ENCODE results near the gene SPACA7.

SPACA7 gene

DNA sequence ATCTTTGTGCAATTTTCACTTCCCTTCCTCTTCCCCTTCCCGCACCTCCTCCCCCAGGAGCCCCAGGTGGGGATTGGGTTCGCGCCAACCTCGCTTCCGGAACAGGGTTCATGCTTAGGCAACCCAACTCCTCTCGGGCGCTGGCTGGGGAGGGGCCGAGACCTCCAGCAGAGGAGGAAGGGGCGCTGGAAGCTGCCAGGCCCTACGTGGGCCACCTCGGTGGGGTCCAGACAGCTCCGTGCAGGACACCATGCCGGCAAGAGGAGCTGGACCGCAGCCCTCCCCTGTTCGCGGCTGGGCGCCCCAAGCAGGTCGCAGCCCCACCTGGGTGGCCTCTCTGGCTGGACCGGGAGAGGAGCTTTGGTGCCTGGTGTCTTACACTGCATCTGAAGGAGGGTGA is 91.1 kb downstream of the SPACA7 start:
- no peaks in the 10 kb centered on the region for H3K79me2 ChIP-seq (ENCODE audit: insufficient read depth, low read length)
- TF ChIP-seq EZH2phosphoT487 (conservative IDR thresholded peaks at IDR 0.05; ENCODE audit: low read length): no peak
- TF ChIP-seq, protein P1, sequence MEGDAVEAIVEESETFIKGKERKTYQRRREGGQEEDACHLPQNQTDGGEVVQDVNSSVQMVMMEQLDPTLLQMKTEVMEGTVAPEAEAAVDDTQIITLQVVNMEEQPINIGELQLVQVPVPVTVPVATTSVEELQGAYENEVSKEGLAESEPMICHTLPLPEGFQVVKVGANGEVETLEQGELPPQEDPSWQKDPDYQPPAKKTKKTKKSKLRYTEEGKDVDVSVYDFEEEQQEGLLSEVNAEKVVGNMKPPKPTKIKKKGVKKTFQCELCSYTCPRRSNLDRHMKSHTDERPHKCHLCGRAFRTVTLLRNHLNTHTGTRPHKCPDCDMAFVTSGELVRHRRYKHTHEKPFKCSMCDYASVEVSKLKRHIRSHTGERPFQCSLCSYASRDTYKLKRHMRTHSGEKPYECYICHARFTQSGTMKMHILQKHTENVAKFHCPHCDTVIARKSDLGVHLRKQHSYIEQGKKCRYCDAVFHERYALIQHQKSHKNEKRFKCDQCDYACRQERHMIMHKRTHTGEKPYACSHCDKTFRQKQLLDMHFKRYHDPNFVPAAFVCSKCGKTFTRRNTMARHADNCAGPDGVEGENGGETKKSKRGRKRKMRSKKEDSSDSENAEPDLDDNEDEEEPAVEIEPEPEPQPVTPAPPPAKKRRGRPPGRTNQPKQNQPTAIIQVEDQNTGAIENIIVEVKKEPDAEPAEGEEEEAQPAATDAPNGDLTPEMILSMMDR (IDR thresholded peaks at IDR 0.05; ENCODE audit: insufficient read depth, low read length, poor library complexity, severe bottlenecking): no peak
- H3F3A ChIP-seq (ENCODE audit: insufficient read depth): no peaks in the 10 kb centered on the region
- no peaks in the 10 kb centered on the region for H4K20me1 ChIP-seq (ENCODE audit: low read depth, low read length)
- no peak overlapping the region for H3K9ac ChIP-seq (ENCODE audit: low read length)
- no peak overlapping the region for H3K27ac ChIP-seq (ENCODE audit: low read depth, low read length)
- H3K9me3 ChIP-seq (ENCODE audit: insufficient read depth, low read length): no peaks in the 10 kb centered on the region
- H3K27me3 ChIP-seq (ENCODE audit: low read length): no peaks in the 10 kb centered on the region
- no peaks in the 10 kb centered on the region for H3K9me2 ChIP-seq (replicated peaks; ENCODE audit: insufficient read depth, low read length)
- H3K4me2 ChIP-seq (ENCODE audit: low read depth, low read length, poor library complexity, severe bottlenecking): no peak overlapping the region
- H2AFZ ChIP-seq (ENCODE audit: low read depth, low read length, severe bottlenecking): no peak overlapping the region
- no peak overlapping the region for H3K4me3 ChIP-seq (ENCODE audit: insufficient read depth, low read length, poor library complexity, severe bottlenecking)
- no peaks in the 10 kb centered on the region; the same call in 1 of the 2 replicates for H3K36me3 ChIP-seq (ENCODE audit: low read length)

DNA sequence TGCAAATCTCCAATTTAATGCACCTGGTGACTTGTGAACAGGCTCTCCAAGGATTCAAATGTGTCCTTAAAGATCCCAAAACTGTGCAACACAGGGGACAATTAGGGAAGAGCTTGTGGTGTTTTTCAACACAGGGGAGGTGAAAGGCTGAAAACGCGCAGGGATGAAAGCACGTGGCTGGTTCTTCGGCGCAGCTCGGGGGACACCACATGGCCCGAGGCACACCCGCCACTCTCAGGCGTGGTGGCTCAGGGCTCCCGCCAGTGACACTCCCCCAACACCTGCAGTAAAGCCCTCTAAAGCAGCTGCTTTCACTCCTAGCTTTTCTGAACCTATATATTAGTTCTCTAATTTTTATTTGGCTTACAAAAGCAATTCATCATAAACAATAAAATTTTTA is 91.9 kb downstream of the SPACA7 start:
- TF ChIP-seq, protein P1 (IDR thresholded peaks at IDR 0.05; ENCODE audit: insufficient read depth, low read length, poor library complexity, severe bottlenecking): no peak
- TF ChIP-seq EZH2phosphoT487 (conservative IDR thresholded peaks at IDR 0.05; ENCODE audit: low read length): no peak
- H3K4me2 ChIP-seq (ENCODE audit: low read depth, low read length, poor library complexity, severe bottlenecking): no peak overlapping the region

DNA sequence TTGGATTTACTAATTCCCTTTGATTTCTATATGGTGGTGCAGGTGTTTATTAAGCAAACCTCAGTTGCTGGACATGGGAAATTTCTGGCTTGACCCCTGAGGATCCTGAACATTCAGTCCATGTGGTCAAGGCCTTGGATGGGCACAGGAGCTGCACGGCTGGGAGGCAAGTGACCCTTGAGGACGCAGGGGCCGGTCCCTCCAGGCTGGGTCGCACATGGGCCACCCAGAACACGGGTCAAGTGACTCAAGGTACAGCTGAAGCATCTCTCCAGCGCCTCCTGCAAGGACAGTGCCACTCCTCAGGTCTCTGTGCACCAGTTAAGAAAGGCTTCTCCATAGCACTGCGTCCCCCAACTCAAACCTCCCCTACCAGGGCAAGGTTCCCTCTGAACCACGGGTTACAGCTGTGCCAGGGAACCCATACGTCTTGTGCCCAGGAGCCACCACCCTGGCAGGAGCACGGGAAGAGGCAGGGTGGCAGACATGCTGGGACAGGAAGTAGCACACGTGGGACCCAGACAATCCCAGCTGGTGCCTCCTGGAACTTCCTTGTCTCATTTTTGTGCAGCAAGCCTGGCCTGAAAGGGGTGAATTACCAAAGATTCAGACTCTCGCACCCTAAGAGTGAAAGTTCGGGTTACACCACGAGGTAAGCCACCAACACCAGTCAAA is 93.1 kb downstream of the SPACA7 start:
- TF ChIP-seq, protein P1 (IDR thresholded peaks at IDR 0.05; ENCODE audit: insufficient read depth, low read length, poor library complexity, severe bottlenecking): no peak
- no peak for TF ChIP-seq EZH2phosphoT487 (conservative IDR thresholded peaks at IDR 0.05; ENCODE audit: low read length)
- H3F3A ChIP-seq (ENCODE audit: insufficient read depth): no peaks in the 10 kb centered on the region
- H2AFZ ChIP-seq (ENCODE audit: low read depth, low read length, severe bottlenecking): no peak overlapping the region
- no peaks in the 10 kb centered on the region for H3K9me2 ChIP-seq (replicated peaks; ENCODE audit: insufficient read depth, low read length)
- H3K27ac ChIP-seq (ENCODE audit: low read depth, low read length): no peak overlapping the region
- H3K9ac ChIP-seq (ENCODE audit: low read length): no peak overlapping the region
- no peak overlapping the region for H3K4me2 ChIP-seq (ENCODE audit: low read depth, low read length, poor library complexity, severe bottlenecking)
- no peaks in the 10 kb centered on the region for H3K36me3 ChIP-seq (ENCODE audit: low read length)
- H3K79me2 ChIP-seq (ENCODE audit: insufficient read depth, low read length): no peaks in the 10 kb centered on the region
- no peaks in the 10 kb centered on the region for H4K20me1 ChIP-seq (ENCODE audit: low read depth, low read length)
- no peak overlapping the region for H3K4me3 ChIP-seq (ENCODE audit: insufficient read depth, low read length, poor library complexity, severe bottlenecking)
- no peaks in the 10 kb centered on the region for H3K9me3 ChIP-seq (ENCODE audit: insufficient read depth, low read length)
- no peaks in the 10 kb centered on the region for H3K27me3 ChIP-seq (ENCODE audit: low read length)

More for the DNA sequence above, 91.9 kb downstream of the SPACA7 start:
- Histone ChIP-seq H3K27me3 (ENCODE audit: low read length) (no peaks in the 10 kb centered on the region), H3F3A (ENCODE audit: insufficient read depth) (no peaks in the 10 kb centered on the region), H3K9me3 (ENCODE audit: insufficient read depth, low read length) (no peaks in the 10 kb centered on the region), H3K79me2 (ENCODE audit: insufficient read depth, low read length) (no peaks in the 10 kb centered on the region), H2AFZ (ENCODE audit: low read depth, low read length, severe bottlenecking) (no peak overlapping the region), H3K4me3 (ENCODE audit: insufficient read depth, low read length, poor library complexity, severe bottlenecking) (no peak overlapping the region), H3K36me3 (ENCODE audit: low read length) (no peaks in the 10 kb centered on the region; the same call in 1 of the 2 replicates), H3K9me2 (replicated peaks; ENCODE audit: insufficient read depth, low read length) (no peaks in the 10 kb centered on the region), H3K9ac (ENCODE audit: low read length) (no peak overlapping the region), H3K27ac (ENCODE audit: low read depth, low read length) (no peak overlapping the region), H4K20me1 (ENCODE audit: low read depth, low read length) (no peaks in the 10 kb centered on the region)

All from SU-DHL-6 (cell line).